ENCODE measurements around the gene SPATA31E1.
"Not testable (repeated sequence)": the region's sequence is repeated elsewhere in the genome, so short reads cannot be mapped to it uniquely, and the experiment has no call there.

SPATA31E1 gene

DNA sequence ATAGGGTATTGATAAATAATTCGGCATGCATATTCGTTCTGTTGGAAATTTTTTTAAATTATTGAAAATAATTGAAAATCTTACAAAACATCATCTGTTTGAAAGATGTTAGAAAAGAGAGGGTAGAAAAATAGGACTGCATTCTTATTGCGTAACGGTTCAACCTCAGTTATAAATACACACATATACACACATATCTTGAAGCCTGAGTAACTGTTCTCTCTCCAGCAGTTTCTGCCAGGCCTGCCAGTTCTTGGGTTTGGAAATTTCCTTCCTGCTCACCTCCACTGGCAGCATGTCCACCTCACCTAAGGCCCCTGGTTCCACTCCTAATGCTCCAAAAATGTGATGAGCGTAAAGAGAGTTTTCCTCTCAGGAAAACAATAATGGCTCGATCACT, 9.1 kb downstream of the SPATA31E1 start:
- in situ Hi-C loops (cut with HindIII; ENCODE audit: low sequenced_read_pairs): no loop called here
- no peak overlapping the region for H3K4me3 ChIP-seq (ENCODE audit: low read depth, low read length)
- TF ChIP-seq, protein P1, sequence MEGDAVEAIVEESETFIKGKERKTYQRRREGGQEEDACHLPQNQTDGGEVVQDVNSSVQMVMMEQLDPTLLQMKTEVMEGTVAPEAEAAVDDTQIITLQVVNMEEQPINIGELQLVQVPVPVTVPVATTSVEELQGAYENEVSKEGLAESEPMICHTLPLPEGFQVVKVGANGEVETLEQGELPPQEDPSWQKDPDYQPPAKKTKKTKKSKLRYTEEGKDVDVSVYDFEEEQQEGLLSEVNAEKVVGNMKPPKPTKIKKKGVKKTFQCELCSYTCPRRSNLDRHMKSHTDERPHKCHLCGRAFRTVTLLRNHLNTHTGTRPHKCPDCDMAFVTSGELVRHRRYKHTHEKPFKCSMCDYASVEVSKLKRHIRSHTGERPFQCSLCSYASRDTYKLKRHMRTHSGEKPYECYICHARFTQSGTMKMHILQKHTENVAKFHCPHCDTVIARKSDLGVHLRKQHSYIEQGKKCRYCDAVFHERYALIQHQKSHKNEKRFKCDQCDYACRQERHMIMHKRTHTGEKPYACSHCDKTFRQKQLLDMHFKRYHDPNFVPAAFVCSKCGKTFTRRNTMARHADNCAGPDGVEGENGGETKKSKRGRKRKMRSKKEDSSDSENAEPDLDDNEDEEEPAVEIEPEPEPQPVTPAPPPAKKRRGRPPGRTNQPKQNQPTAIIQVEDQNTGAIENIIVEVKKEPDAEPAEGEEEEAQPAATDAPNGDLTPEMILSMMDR (IDR thresholded peaks at IDR 0.05; ENCODE audit: low read depth, low read length): no peak
- no peak for DNase-seq (ENCODE audit: low read depth, low spot score)

DNA sequence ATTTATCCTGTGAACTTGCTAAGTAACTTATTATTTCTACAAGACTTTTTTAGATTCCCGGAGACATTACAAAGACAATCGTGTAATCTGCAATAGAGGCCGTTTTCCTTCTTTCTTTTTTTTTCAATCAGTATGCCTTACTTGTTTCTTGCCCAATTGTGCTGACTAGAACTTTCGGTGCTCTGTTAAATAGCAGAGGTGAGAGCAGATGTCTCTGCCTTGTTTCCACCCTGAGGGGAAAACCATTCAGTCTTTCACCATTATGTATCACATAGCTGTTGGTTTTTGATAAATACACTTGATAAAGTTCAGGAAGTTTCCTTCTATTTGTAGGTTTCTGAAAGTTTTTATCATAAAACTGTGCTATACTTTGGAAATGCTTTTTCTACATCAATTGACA, 10.3 kb downstream of the SPATA31E1 start:
- TF ChIP-seq, protein P1 (IDR thresholded peaks at IDR 0.05; ENCODE audit: low read depth, low read length): no peak
- H3K4me3 ChIP-seq (ENCODE audit: low read depth, low read length): no peak overlapping the region
- no peak for DNase-seq (ENCODE audit: low read depth, low spot score)
- in situ Hi-C loops (cut with HindIII; ENCODE audit: low sequenced_read_pairs): no loop called here

DNA sequence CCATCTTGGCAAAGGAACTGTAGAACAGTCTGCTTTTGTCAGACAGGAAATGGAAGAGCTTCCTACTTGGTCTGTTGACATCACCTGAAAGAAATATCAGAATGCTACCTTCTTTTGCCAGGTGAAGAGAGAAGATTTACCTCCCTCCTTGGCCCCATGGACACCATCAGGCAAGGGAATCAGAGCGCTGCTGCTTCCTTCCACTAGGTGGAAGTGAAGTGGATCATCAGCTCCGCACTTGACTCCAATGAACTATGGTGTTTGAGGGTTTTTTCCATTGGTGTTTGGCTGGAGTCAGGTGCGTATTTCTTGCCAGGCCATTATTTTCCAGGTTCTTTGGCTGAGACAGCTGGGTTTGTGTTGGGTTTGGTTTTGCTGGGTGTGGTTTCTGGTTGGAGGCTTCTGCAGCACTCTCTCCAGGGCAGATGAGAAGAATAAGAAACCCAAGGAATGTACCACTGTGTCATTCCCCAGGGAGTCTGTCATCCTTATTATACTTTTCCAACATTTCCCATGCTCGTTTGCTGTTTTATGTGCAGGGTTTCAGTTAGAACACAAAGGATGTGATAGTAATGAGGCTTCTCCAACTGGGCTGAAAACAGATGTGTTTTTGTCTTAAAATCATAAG, 12.4 kb downstream of the SPATA31E1 start:
- in situ Hi-C loops (cut with HindIII; ENCODE audit: low sequenced_read_pairs): no loop called here
- DNase-seq (ENCODE audit: low read depth, low spot score): no peak

DNA sequence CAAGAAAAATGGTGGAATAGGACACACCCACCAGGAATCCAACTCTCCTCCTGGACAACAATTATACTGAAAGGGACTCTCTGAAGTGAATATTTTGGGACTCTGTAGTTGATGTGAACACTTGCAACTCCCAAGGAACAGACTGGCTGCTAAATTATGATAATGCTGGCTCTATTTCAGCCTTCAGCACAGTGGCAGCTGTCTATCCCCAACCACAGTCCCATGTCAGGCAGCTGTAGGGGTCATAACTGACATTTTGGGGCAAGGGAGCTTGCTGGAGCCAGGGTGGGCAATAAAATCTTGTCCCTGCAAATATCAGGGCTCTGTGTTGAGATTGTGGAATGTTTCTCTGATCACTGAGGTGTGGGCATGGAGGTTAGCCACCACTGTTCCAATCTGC, 14.2 kb downstream of the SPATA31E1 start:
- no peak overlapping the region for H3K4me3 ChIP-seq (ENCODE audit: low read depth, low read length)
- in situ Hi-C loops (cut with HindIII; ENCODE audit: low sequenced_read_pairs): no loop called here
- no peak for DNase-seq (ENCODE audit: low read depth, low spot score)
- TF ChIP-seq, protein P1 (IDR thresholded peaks at IDR 0.05; ENCODE audit: low read depth, low read length): no peak

More for the DNA sequence above, 12.4 kb downstream of the SPATA31E1 start:
- no peak overlapping the region for H3K4me3 ChIP-seq (ENCODE audit: low read depth, low read length)
- TF ChIP-seq, protein P1 (IDR thresholded peaks at IDR 0.05; ENCODE audit: low read depth, low read length): peak; percentile 10

DNA sequence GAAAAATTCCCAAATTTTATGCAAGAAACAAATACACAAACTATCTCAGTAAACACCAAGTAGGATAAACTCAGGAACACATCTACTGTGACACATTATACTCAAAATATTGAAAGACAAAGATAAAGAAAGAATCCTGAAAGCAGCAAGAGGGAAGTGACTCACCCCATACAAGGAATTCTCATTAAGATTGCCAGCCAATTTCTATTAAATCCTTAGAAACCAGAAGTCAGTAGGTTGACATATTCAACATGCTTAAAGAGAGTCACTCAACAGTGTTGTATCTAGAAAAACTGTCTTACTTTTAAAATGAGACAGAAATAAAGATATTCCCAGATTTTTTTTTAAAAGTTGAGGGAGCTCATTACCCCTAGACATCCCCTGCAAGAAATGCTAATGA, 15.5 kb downstream of the SPATA31E1 start:
- H3K4me3 ChIP-seq (ENCODE audit: low read depth, low read length): no peak overlapping the region
- DNase-seq (ENCODE audit: low read depth, low spot score): peak; percentile 23
- in situ Hi-C loops (cut with HindIII; ENCODE audit: low sequenced_read_pairs): no loop called here
- TF ChIP-seq, protein P1 (IDR thresholded peaks at IDR 0.05; ENCODE audit: low read depth, low read length): no peak

DNA sequence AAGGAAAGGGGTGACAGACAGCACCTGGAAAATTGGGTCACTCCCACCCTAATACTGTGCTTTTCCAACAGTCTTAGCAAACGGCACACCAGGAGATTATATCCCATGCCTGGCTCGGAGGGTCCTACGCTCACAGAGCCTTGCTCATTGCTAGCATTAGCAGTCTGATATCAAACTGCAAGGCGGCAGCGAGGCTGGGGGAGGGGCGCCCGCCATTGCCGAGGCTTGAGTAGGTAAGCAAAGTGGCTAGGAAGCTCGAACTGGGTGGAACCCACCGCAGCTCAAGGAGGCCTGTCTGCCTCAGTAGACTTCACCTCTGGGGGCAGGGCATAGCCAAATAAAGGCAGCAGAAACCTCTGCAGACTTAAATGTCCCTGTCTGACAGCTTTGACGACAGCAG, 19.7 kb downstream of the SPATA31E1 start:
- DNase-seq (ENCODE audit: low read depth, low spot score); in situ Hi-C loops (cut with HindIII; ENCODE audit: low sequenced_read_pairs); H3K4me3 ChIP-seq (ENCODE audit: low read depth, low read length): not testable (repeated sequence)

DNA sequence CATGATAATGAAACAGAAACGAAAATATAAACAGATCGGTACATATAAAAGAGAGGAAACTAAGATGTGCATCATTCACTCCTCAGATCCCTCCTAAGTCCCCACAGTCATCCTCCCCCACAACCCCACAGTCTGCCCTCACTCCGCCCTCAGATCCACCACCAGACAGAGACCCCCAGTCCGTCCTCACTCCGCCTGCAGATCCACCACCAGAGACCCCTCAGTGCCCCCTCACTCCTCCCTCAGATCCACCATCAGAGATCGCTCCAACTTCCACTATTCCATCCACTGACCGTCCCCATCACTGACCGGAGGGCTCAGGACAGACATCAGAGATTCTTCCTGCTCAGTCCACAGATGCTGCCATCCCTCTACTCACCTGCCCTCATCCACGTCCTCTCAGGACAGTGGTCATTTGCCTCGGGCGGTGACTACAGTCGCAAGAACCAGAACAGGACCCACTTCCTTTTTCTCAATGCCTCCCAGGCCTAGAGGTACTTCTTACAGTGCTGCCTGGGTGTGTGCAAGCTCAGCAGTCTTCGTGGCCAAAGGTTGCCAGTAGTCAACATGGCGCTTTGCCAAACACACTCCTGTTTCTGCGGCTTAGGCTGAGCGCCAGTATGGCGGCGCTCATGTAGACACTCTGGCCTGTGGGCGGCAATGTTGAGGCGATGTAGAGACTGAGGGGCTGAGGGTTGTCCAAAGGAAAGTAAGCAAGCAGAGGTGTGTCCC, 26.8 kb downstream of the SPATA31E1 start:
- no peak overlapping the region for H3K4me3 ChIP-seq (ENCODE audit: low read depth, low read length)
- in situ Hi-C loops (cut with HindIII; ENCODE audit: low sequenced_read_pairs): no loop called here
- no peak for DNase-seq (ENCODE audit: low read depth, low spot score)
- TF ChIP-seq, protein P1 (IDR thresholded peaks at IDR 0.05; ENCODE audit: low read depth, low read length): no peak

All from astrocyte of the spinal cord (primary cell).